Measurements from ENCODE around the gene COTL1.

DNA sequence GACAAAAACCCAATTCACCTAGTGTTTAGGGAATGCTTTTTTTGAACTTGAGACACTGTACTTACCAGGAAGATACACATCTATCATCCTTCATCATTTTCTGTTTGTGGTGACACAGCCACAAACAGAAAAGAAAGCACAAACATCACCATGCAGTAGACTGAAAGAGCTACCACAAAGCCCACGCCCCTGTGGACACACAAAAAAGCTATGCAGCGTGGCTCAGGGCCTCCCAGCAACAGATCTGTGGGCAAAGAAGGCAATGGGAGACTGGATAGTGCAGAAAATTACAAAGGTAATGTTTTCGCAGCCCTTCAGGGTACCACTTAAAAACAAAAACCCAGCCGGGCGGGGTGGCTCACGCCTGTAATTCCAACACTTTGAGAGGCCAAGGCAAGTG, 9.6 kb downstream of the COTL1 start:
- TF ChIP-seq SP1 (IDR thresholded peaks at IDR 0.05) (no peak), RAD21 (IDR thresholded peaks at IDR 0.05) (no peak), HNF4G (IDR thresholded peaks at IDR 0.05) (no peak), TAF1 (conservative IDR thresholded peaks at IDR 0.05) (no peak), GABPA (IDR thresholded peaks at IDR 0.05 in 1 of 2, conservative IDR thresholded peaks at IDR 0.05 in 1 of 2) (no peak), JUND (IDR thresholded peaks at IDR 0.05) (no peak), FOXA1 (IDR thresholded peaks at IDR 0.05) (no peak), HNF4A (conservative IDR thresholded peaks at IDR 0.05) (no peak)
- TF ChIP-seq, protein P1, sequence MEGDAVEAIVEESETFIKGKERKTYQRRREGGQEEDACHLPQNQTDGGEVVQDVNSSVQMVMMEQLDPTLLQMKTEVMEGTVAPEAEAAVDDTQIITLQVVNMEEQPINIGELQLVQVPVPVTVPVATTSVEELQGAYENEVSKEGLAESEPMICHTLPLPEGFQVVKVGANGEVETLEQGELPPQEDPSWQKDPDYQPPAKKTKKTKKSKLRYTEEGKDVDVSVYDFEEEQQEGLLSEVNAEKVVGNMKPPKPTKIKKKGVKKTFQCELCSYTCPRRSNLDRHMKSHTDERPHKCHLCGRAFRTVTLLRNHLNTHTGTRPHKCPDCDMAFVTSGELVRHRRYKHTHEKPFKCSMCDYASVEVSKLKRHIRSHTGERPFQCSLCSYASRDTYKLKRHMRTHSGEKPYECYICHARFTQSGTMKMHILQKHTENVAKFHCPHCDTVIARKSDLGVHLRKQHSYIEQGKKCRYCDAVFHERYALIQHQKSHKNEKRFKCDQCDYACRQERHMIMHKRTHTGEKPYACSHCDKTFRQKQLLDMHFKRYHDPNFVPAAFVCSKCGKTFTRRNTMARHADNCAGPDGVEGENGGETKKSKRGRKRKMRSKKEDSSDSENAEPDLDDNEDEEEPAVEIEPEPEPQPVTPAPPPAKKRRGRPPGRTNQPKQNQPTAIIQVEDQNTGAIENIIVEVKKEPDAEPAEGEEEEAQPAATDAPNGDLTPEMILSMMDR (IDR thresholded peaks at IDR 0.05; ENCODE audit: low read depth, low read length, missing input control) = no peak
- TF ChIP-seq, protein P2, sequence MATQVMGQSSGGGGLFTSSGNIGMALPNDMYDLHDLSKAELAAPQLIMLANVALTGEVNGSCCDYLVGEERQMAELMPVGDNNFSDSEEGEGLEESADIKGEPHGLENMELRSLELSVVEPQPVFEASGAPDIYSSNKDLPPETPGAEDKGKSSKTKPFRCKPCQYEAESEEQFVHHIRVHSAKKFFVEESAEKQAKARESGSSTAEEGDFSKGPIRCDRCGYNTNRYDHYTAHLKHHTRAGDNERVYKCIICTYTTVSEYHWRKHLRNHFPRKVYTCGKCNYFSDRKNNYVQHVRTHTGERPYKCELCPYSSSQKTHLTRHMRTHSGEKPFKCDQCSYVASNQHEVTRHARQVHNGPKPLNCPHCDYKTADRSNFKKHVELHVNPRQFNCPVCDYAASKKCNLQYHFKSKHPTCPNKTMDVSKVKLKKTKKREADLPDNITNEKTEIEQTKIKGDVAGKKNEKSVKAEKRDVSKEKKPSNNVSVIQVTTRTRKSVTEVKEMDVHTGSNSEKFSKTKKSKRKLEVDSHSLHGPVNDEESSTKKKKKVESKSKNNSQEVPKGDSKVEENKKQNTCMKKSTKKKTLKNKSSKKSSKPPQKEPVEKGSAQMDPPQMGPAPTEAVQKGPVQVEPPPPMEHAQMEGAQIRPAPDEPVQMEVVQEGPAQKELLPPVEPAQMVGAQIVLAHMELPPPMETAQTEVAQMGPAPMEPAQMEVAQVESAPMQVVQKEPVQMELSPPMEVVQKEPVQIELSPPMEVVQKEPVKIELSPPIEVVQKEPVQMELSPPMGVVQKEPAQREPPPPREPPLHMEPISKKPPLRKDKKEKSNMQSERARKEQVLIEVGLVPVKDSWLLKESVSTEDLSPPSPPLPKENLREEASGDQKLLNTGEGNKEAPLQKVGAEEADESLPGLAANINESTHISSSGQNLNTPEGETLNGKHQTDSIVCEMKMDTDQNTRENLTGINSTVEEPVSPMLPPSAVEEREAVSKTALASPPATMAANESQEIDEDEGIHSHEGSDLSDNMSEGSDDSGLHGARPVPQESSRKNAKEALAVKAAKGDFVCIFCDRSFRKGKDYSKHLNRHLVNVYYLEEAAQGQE (IDR thresholded peaks at IDR 0.05) = no peak
- TF ChIP-seq, protein P3, sequence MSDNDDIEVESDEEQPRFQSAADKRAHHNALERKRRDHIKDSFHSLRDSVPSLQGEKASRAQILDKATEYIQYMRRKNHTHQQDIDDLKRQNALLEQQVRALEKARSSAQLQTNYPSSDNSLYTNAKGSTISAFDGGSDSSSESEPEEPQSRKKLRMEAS (IDR thresholded peaks at IDR 0.05) = no peak
- TF ChIP-seq, protein P4, sequence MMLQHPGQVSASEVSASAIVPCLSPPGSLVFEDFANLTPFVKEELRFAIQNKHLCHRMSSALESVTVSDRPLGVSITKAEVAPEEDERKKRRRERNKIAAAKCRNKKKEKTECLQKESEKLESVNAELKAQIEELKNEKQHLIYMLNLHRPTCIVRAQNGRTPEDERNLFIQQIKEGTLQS (IDR thresholded peaks at IDR 0.05) = no peak

Measured in liver (tissue), 3 donors.